ENCODE measurements around the gene HECTD2.
"Not testable (repeated sequence)": the region's sequence is repeated elsewhere in the genome, so short reads cannot be mapped to it uniquely, and the experiment has no call there.

The HECTD2 gene

DNA sequence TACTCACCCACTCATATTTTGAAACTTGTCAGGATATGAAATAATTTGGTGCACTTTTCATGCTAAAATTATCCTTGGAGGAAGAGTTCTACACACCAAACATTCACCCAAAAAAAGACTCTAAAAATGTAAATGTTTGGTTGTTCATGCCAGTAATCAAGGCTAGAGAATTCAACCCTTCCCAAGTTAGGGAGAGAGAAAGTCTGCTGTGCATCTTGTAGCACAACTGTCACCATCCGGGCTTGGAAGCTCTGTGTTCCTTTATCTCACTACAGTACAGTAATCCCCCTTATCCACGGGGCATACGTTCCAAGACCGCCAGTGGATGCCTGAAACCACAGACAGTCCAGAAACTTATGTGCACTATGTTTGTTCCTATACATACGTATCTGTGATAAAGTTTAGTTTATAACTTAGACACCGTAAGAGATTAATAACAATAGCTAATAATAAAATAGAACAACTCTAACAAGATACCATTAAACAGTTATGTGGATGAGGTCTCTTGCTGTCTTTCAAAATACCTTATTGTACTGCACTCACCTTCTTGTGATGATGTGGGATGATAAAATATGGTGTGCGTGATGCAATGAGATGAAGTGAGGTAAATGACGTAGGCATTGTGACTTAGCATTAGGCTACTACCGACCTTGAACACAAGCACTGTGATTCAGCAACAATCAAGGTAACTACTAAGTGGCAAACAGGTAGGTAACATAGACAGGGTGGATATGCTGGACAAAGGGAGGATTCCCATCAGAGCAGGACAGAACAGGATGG is 24.6 kb upstream of the HECTD2 start:
- H3K27ac ChIP-seq (ENCODE audit: low read length) = no peak overlapping the region
- H3K4me3 ChIP-seq (ENCODE audit: low read depth in 1 of 2, low read length in 2 of 2) = no peak overlapping the region
- H3K36me3 ChIP-seq (ENCODE audit: control insufficient read depth in 1 of 2, insufficient read depth in 2 of 2, low read length in 2 of 2) = no peaks in the 10 kb centered on the region
- H3K4me1 ChIP-seq (ENCODE audit: control insufficient read depth in 1 of 2, insufficient read depth in 2 of 2, low read length in 2 of 2) = no peaks in the 10 kb centered on the region
- no peaks in the 10 kb centered on the region for H3K27me3 ChIP-seq (ENCODE audit: low read depth, low read length)
- H3K9me3 ChIP-seq (ENCODE audit: control insufficient read depth in 1 of 2, low read length in 2 of 2) = no peaks in the 10 kb centered on the region

DNA sequence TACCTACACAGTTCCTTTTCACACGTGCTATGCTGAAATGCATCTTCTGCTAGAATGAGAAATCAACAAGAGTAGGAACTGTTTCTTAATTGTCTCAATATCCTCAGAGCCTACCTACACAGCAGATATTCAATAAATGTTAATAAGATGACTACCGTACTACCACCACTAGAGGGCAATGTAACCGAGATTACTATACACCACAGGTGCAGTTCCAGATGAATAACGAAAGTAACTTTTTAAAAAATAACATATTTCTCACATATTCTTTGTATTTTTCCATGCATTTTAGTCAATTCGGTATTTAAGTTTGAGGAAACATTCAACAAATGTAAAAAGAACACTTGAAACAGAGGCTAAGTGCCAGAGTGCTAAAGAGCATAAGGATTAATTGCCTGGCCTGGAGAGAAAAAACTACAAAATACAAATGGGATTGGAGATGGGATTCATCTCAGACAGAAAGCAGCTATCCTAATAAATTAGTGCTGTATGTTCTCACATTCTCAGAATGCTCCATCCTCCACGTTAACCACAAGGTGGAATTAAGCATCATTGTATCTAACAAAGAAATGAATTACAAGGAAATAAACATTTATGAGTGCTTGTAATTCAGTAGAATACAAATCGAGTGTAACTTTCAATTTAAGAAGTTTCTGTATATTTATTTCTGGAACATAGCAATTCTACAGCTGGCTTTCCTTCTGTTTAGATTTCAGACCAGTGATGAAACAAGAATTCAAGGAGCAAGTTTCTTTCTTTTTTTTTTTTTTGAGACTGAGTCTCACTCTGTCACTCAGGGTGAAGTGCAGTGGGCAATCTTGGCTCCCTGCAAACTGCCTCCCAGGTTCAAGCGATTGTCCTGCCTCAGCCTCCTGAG is 20.3 kb upstream of the HECTD2 start:
- Histone ChIP-seq H3K36me3 (ENCODE audit: control insufficient read depth in 1 of 2, insufficient read depth in 2 of 2, low read length in 2 of 2) (no peaks in the 10 kb centered on the region), H3K27ac (ENCODE audit: low read length) (no peak overlapping the region), H3K4me1 (ENCODE audit: control insufficient read depth in 1 of 2, insufficient read depth in 2 of 2, low read length in 2 of 2) (no peaks in the 10 kb centered on the region), H3K9me3 (ENCODE audit: control insufficient read depth in 1 of 2, low read length in 2 of 2) (no peaks in the 10 kb centered on the region), H3K27me3 (ENCODE audit: low read depth, low read length) (no peaks in the 10 kb centered on the region), H3K4me3 (ENCODE audit: low read depth in 1 of 2, low read length in 2 of 2) (peak overlapping the region in 1 of 2 donors; percentile 17)

GRCh38 chr10:91390513-91390825 is 19.7 kb upstream of the HECTD2 start:
- H3K36me3 ChIP-seq (ENCODE audit: control insufficient read depth in 1 of 2, insufficient read depth in 2 of 2, low read length in 2 of 2); H3K9me3 ChIP-seq (ENCODE audit: control insufficient read depth in 1 of 2, low read length in 2 of 2); H3K27ac ChIP-seq (ENCODE audit: low read length); H3K27me3 ChIP-seq (ENCODE audit: low read depth, low read length); H3K4me1 ChIP-seq (ENCODE audit: control insufficient read depth in 1 of 2, insufficient read depth in 2 of 2, low read length in 2 of 2); H3K4me3 ChIP-seq (ENCODE audit: low read depth in 1 of 2, low read length in 2 of 2): not testable (repeated sequence)

DNA sequence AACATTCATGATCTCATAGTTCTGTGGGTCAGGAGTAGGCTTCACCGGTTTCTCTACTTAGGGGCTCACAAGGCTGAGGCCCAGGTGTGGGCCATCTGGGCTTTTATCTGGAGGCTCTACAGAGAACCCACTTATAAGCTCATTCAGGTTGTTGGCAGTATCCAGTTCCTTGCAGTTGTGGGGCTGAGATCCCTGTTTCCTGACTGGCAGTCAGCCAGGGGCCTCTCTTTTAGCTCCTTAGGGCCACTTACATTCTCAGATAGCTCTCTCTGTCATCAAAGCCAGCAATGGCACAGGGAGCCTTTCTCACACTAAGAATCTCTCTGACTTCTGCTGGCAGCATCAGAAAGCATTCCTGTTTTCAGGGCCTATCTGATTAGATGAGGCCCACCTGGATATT is 18.2 kb upstream of the HECTD2 start:
- H3K36me3 ChIP-seq (ENCODE audit: control insufficient read depth in 1 of 2, insufficient read depth in 2 of 2, low read length in 2 of 2) = no peaks in the 10 kb centered on the region
- H3K27ac ChIP-seq (ENCODE audit: low read length) = no peak overlapping the region
- H3K4me1 ChIP-seq (ENCODE audit: control insufficient read depth in 1 of 2, insufficient read depth in 2 of 2, low read length in 2 of 2) = no peaks in the 10 kb centered on the region
- no peaks in the 10 kb centered on the region for H3K9me3 ChIP-seq (ENCODE audit: control insufficient read depth in 1 of 2, low read length in 2 of 2)
- H3K27me3 ChIP-seq (ENCODE audit: low read depth, low read length) = no peaks in the 10 kb centered on the region
- no peak overlapping the region for H3K4me3 ChIP-seq (ENCODE audit: low read depth in 1 of 2, low read length in 2 of 2)

DNA sequence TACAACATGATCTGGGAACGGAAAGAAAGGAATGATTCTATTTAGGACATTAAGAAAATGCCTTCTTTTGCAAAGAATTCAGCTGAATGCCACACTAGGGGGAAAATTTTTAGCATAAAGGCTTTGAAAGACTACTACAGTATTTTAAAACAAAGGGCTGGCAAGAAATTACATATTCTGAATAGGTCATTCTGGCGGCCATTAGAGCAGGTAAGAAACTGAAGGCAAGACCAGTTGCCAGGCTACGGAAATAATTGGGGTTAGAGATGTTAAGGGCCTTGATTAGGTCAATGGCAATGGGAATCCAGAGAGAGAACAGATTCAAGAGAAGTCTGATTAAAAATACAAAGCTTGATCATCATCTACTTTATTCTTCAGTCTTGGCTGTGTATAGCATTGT is 3.8 kb upstream of the HECTD2 start:
- Histone ChIP-seq H3K27me3 (ENCODE audit: low read depth, low read length) (no peaks in the 10 kb centered on the region), H3K9me3 (ENCODE audit: control insufficient read depth in 1 of 2, low read length in 2 of 2) (no peaks in the 10 kb centered on the region), H3K4me3 (ENCODE audit: low read depth in 1 of 2, low read length in 2 of 2) (no peak overlapping the region), H3K4me1 (ENCODE audit: control insufficient read depth in 1 of 2, insufficient read depth in 2 of 2, low read length in 2 of 2) (peaks cover 0 to 5% of the 10 kb centered on the region in 2 donors), H3K27ac (ENCODE audit: low read length) (no peak overlapping the region), H3K36me3 (ENCODE audit: control insufficient read depth in 1 of 2, insufficient read depth in 2 of 2, low read length in 2 of 2) (peaks cover 0 to 11% of the 10 kb centered on the region in 2 donors)

GRCh38 chr10:91409069-91409868 is 875 bp upstream of the HECTD2 start:
- Histone ChIP-seq H3K27me3 (ENCODE audit: low read depth, low read length) (no peaks in the 10 kb centered on the region), H3K9me3 (ENCODE audit: control insufficient read depth in 1 of 2, low read length in 2 of 2) (no peaks in the 10 kb centered on the region), H3K4me3 (ENCODE audit: low read depth in 1 of 2, low read length in 2 of 2) (peak overlapping the region; percentile 77 to 82), H3K36me3 (ENCODE audit: control insufficient read depth in 1 of 2, insufficient read depth in 2 of 2, low read length in 2 of 2) (peaks cover 0 to 11% of the 10 kb centered on the region in 2 donors), H3K4me1 (ENCODE audit: control insufficient read depth in 1 of 2, insufficient read depth in 2 of 2, low read length in 2 of 2) (peaks cover 0 to 5% of the 10 kb centered on the region in 2 donors), H3K27ac (ENCODE audit: low read length) (peak overlapping the region; percentile 96)

GRCh38 chr10:91410638-91411371 is 661 bp downstream of the HECTD2 start:
- H3K4me3 ChIP-seq (ENCODE audit: low read depth in 1 of 2, low read length in 2 of 2) = peak overlapping the region; percentile 82
- H3K9me3 ChIP-seq (ENCODE audit: control insufficient read depth in 1 of 2, low read length in 2 of 2) = no peaks in the 10 kb centered on the region
- peaks cover 0 to 11% of the 10 kb centered on the region in 2 donors for H3K4me1 ChIP-seq (ENCODE audit: control insufficient read depth in 1 of 2, insufficient read depth in 2 of 2, low read length in 2 of 2)
- H3K27me3 ChIP-seq (ENCODE audit: low read depth, low read length) = no peaks in the 10 kb centered on the region
- H3K36me3 ChIP-seq (ENCODE audit: control insufficient read depth in 1 of 2, insufficient read depth in 2 of 2, low read length in 2 of 2) = peaks cover 0 to 11% of the 10 kb centered on the region in 2 donors
- peak overlapping the region; percentile 80 for H3K27ac ChIP-seq (ENCODE audit: low read length)

DNA sequence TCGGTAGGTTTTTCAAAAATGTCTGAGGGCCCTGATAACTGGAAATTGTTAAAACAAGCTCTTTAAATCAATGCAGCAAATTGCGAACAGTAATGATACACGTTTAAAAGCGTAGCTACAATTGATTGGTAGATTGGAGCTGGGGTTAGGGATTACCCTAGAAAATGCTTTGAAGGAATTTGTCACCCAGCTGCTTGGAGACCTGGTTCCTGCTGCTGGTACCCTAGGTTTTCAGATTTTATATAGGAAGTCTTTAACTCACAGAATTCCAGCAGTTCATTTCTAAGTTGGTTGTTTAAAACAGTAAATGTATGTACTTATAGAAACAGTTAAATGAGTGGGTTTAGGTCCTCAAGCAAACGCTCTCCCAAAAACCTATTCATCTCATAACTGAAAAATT is 1.5 kb downstream of the HECTD2 start:
- Histone ChIP-seq H3K36me3 (ENCODE audit: control insufficient read depth in 1 of 2, insufficient read depth in 2 of 2, low read length in 2 of 2) (peaks cover 0 to 11% of the 10 kb centered on the region in 2 donors), H3K27ac (ENCODE audit: low read length) (peak overlapping the region; percentile 30), H3K4me3 (ENCODE audit: low read depth in 1 of 2, low read length in 2 of 2) (peak overlapping the region; percentile 45 to 82), H3K9me3 (ENCODE audit: control insufficient read depth in 1 of 2, low read length in 2 of 2) (no peaks in the 10 kb centered on the region), H3K27me3 (ENCODE audit: low read depth, low read length) (no peaks in the 10 kb centered on the region), H3K4me1 (ENCODE audit: control insufficient read depth in 1 of 2, insufficient read depth in 2 of 2, low read length in 2 of 2) (peaks cover 2 to 17% of the 10 kb centered on the region in 2 donors)

- Histone ChIP-seq H3K27ac (ENCODE audit: low read length) (no peak overlapping the region), H3K9me3 (ENCODE audit: control insufficient read depth in 1 of 2, low read length in 2 of 2) (no peaks in the 10 kb centered on the region), H3K4me1 (ENCODE audit: control insufficient read depth in 1 of 2, insufficient read depth in 2 of 2, low read length in 2 of 2) (peaks cover 3 to 18% of the 10 kb centered on the region in 2 donors), H3K27me3 (ENCODE audit: low read depth, low read length) (no peaks in the 10 kb centered on the region), H3K36me3 (ENCODE audit: control insufficient read depth in 1 of 2, insufficient read depth in 2 of 2, low read length in 2 of 2) (peaks cover 0 to 11% of the 10 kb centered on the region in 2 donors), H3K4me3 (ENCODE audit: low read depth in 1 of 2, low read length in 2 of 2) (peak overlapping the region in 1 of 2 donors; percentile 82)
These were observed 2.4 kb downstream of the HECTD2 start for GRCh38 chr10:91412354-91413087.

DNA sequence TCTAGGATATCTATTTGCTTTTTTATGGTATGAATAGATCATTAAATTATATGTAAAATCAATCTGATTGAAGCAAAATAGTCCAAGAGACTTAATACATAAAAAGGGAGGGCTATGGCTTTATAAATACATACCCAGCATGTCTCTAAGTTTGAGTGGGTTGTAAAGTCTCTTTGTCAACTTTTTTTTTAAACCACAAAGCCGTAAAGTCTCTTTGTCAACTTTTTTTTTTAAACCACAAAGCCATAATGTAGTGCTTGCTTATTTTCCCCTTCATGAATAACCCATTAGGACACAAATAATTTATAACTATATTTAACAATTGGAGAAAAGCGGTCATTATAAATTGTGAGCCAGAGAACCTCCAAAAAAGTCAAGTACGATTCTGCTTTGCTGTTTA is 5.7 kb downstream of the HECTD2 start:
- no peaks in the 10 kb centered on the region for H3K9me3 ChIP-seq (ENCODE audit: control insufficient read depth in 1 of 2, low read length in 2 of 2)
- no peak overlapping the region for H3K27ac ChIP-seq (ENCODE audit: low read length)
- peaks cover 0 to under 1% of the 10 kb centered on the region in 2 donors for H3K36me3 ChIP-seq (ENCODE audit: control insufficient read depth in 1 of 2, insufficient read depth in 2 of 2, low read length in 2 of 2)
- H3K4me3 ChIP-seq (ENCODE audit: low read depth in 1 of 2, low read length in 2 of 2) = no peak overlapping the region
- H3K27me3 ChIP-seq (ENCODE audit: low read depth, low read length) = no peaks in the 10 kb centered on the region
- peaks cover 3 to 17% of the 10 kb centered on the region in 2 donors for H3K4me1 ChIP-seq (ENCODE audit: control insufficient read depth in 1 of 2, insufficient read depth in 2 of 2, low read length in 2 of 2)
